Type B pancreatic cell (in vitro differentiated cells): Measurements from ENCODE around the gene CCNJL. TPM values are rescaled to one million over a fixed set of nuclear protein-coding genes. Genes with fewer than 3 reads are reported as not detected.

ENCODE experiments used
- DNase-seq: peaks from one replicate; pipeline ENCODE4 v3.0.0; 2021; ENCODE audit warnings: mixed read lengths; ENCODE audit not compliant: unreplicated experiment; ENCODE audit errors: extremely low spot score
- H3K27ac Mint-ChIP-seq: 2 replicates; pipeline ENCODE4 v1.8.0; 2021; ENCODE audit warnings: mild to moderate bottlenecking, mixed read lengths
- H3K27me3 Mint-ChIP-seq: 2 replicates; pipeline ENCODE4 v1.8.0; 2021; ENCODE audit warnings: mixed read lengths
- H3K36me3 Mint-ChIP-seq: 2 replicates; pipeline ENCODE4 v1.8.0; 2021; ENCODE audit warnings: mixed read lengths
- H3K4me1 Mint-ChIP-seq: one replicate; pipeline ENCODE4 v1.8.0; 2021; ENCODE audit warnings: mixed read lengths; ENCODE audit not compliant: unreplicated experiment
- H3K4me3 Mint-ChIP-seq: 2 replicates; pipeline ENCODE4 v1.8.0; 2021; ENCODE audit warnings: mild to moderate bottlenecking, mixed read lengths
- H3K9me3 Mint-ChIP-seq: 2 replicates; pipeline ENCODE4 v1.8.0; 2021; ENCODE audit warnings: mixed read lengths
- CTCF ChIP-seq: fragments of 200-600 bp; sonication (generic); conservative IDR thresholded peaks from 2 replicates; pipeline ENCODE4 v1.5.0; 2021; ENCODE audit warnings: antibody characterized with exemption, mild to moderate bottlenecking
- total RNA-seq: library from RNA; stranded (reverse); gene quantifications from 2 replicates; pipeline ENCODE4 v1.2.1, GENCODE V29; 2021; ENCODE audit warnings: low replicate concordance

CCNJL gene
- total RNA-seq, 1 donor from 2014 or later = 16.6 TPM

- no peak for DNase-seq
- Mint-ChIP-seq H3K9me3 (no peaks in the 10 kb centered on the region), H3K36me3 (no peaks in the 10 kb centered on the region), H3K4me1 (peaks cover 17% of the 10 kb centered on the region), H3K27ac (no peak overlapping the region), H3K27me3 (no peaks in the 10 kb centered on the region), H3K4me3 (no peak overlapping the region)
- no peak for TF ChIP-seq CTCF
Observed at GRCh38 chr5:160357861-160358411, 45.6 kb upstream of the CCNJL start.

- no peak overlapping the region for H3K27ac Mint-ChIP-seq
- no peaks in the 10 kb centered on the region for H3K36me3 Mint-ChIP-seq
- no peak for DNase-seq
- no peak overlapping the region for H3K4me3 Mint-ChIP-seq
- H3K27me3 Mint-ChIP-seq = no peaks in the 10 kb centered on the region
- H3K4me1 Mint-ChIP-seq = peaks cover 17% of the 10 kb centered on the region
- H3K9me3 Mint-ChIP-seq = no peaks in the 10 kb centered on the region
- no peak for TF ChIP-seq CTCF
Observed at GRCh38 chr5:160357394-160357793, 45.0 kb upstream of the CCNJL start.

- peaks cover 17% of the 10 kb centered on the region for H3K4me1 Mint-ChIP-seq
- H3K27ac Mint-ChIP-seq = no peak overlapping the region
- H3K9me3 Mint-ChIP-seq = no peaks in the 10 kb centered on the region
- DNase-seq = no peak
- no peak overlapping the region for H3K4me3 Mint-ChIP-seq
- H3K36me3 Mint-ChIP-seq = no peaks in the 10 kb centered on the region
- H3K27me3 Mint-ChIP-seq = no peaks in the 10 kb centered on the region
- no peak for TF ChIP-seq CTCF
Observed at GRCh38 chr5:160356550-160357347, 44.4 kb upstream of the CCNJL start.

- Mint-ChIP-seq H3K27ac (no peak overlapping the region), H3K36me3 (no peaks in the 10 kb centered on the region), H3K9me3 (no peaks in the 10 kb centered on the region), H3K4me3 (no peak overlapping the region), H3K4me1 (peaks cover 9% of the 10 kb centered on the region), H3K27me3 (no peaks in the 10 kb centered on the region)
- no peak for DNase-seq
- no peak for TF ChIP-seq CTCF
Observed at GRCh38 chr5:160354666-160355065, 42.3 kb upstream of the CCNJL start.

GRCh38 chr5:160353379-160353778, 41.0 kb upstream of the CCNJL start:
- no peak for DNase-seq

More at GRCh38 chr5:160353379-160353778, 41.0 kb upstream of the CCNJL start:
- peaks cover 4% of the 10 kb centered on the region for H3K4me1 Mint-ChIP-seq
- no peaks in the 10 kb centered on the region for H3K9me3 Mint-ChIP-seq
- H3K4me3 Mint-ChIP-seq = no peak overlapping the region
- no peaks in the 10 kb centered on the region for H3K36me3 Mint-ChIP-seq
- H3K27me3 Mint-ChIP-seq = no peaks in the 10 kb centered on the region
- no peak for TF ChIP-seq CTCF
- no peak overlapping the region for H3K27ac Mint-ChIP-seq
